HepG2 (cell line): ENCODE results near the gene MUSK. TPM values are rescaled to one million over a fixed set of nuclear protein-coding genes. Genes with fewer than 3 reads are reported as not detected.

Experiments
- ATAC-seq: fragments of 200-7000 bp; cut with Tn5 transposase; 3 replicates; pipeline ENCODE4 v1.9.1; 2020; ENCODE audit warnings: mild to moderate bottlenecking, moderate library complexity
- BruUV-seq: library from RNA; stranded (reverse); fragments of 400-500 nt; replicated peaks from 2 replicates; lab custom pipeline; 2021; lab: Mats Ljungman, UMichigan
- CTCF ChIA-PET: fragments of 300-600 bp; formaldehyde crosslinking; extraction: SDS; loops from one replicate; lab custom pipeline; 2021; ENCODE audit warnings: low total read pairs, inconsistent platforms, low intra/inter-chr PET ratio; lab: Yijun Ruan, JAX
- POLR2A ChIA-PET: fragments of 350-600 bp; sonication (Branson Sonifier 250); formaldehyde crosslinking; loops from one replicate; lab custom pipeline; 2020; ENCODE audit warnings: antibody characterized with exemption, inconsistent platforms; lab: Yijun Ruan, JAX
- DNase-seq: peaks from one replicate; pipeline ENCODE4 v3.0.0-alpha.2; 2015; ENCODE audit warnings: low spot score
- FAIRE-seq: peaks from 3 replicates; lab custom pipeline; 2011; peaks lifted over from hg19 to GRCh38; lab: Jason Lieb, UNC
- H2AFZ ChIP-seq: one replicate; pipeline ENCODE4 v1.6.1; 2011; ENCODE audit warnings: low read length, inconsistent platforms
- H3K27ac ChIP-seq: fragments of 300-600 bp; 3 replicates; pipeline ENCODE4 v1.8.0; 2011; ENCODE audit warnings: mixed run types, mild to moderate bottlenecking, mixed read lengths, low read length, inconsistent platforms; ENCODE audit not compliant: insufficient read depth; ENCODE audit errors: extremely low read length
- H3K27me3 ChIP-seq, 2 experiments: fragments of 200-600 bp in 1 of 2; 2 replicates in 1 of 2; 3 replicates in 1 of 2; pipeline versions ENCODE4 v1.6.0 to v1.8.0; 2011; ENCODE audit warnings: low read length in 2 of 2, mild to moderate bottlenecking in 2 of 2, moderate library complexity in 2 of 2, inconsistent platforms in 1 of 2; ENCODE audit not compliant: insufficient read depth in 2 of 2, control insufficient read depth in 1 of 2
- H3K36me3 ChIP-seq, 2 experiments: fragments of 200-600 bp in 1 of 2; replicated peaks in 1 of 2; 2 replicates in 1 of 2; 3 replicates in 1 of 2; pipeline versions ENCODE4 v1.5.1 to v1.8.0; 2011; ENCODE audit warnings: low read length in 2 of 2, inconsistent platforms in 1 of 2; ENCODE audit not compliant: insufficient read depth in 2 of 2, control insufficient read depth in 1 of 2
- H3K4me1 ChIP-seq: 2 replicates; pipeline ENCODE4 v1.5.1; 2012; ENCODE audit warnings: low read length, inconsistent platforms; ENCODE audit not compliant: insufficient read depth
- H3K4me2 ChIP-seq: 2 replicates; pipeline ENCODE4 v1.6.0; 2011; ENCODE audit warnings: low read depth, low read length, inconsistent platforms
- H3K4me3 ChIP-seq, 3 experiments: fragments of 200-600 bp in 1 of 3; sonication (generic), shearing (Covaris generic) in 1 of 3; replicated peaks in 1 of 3; 2 replicates each; pipeline ENCODE4 v1.5.1; 2011 to 2016; ENCODE audit warnings: low read length in 3 of 3, inconsistent platforms in 2 of 3, low read depth in 2 of 3, mild to moderate bottlenecking in 2 of 3, control low read depth in 1 of 3, mixed read lengths in 1 of 3; ENCODE audit not compliant: insufficient read depth in 1 of 3
- H3K79me2 ChIP-seq: one replicate; pipeline ENCODE4 v1.6.1; 2011; ENCODE audit warnings: low read length, inconsistent platforms; ENCODE audit not compliant: insufficient read depth
- H3K9ac ChIP-seq: 2 replicates; pipeline ENCODE4 v1.6.0; 2011; ENCODE audit warnings: mild to moderate bottlenecking, low read depth, low read length, inconsistent platforms; ENCODE audit not compliant: insufficient read depth
- H3K9me3 ChIP-seq: 2 replicates; pipeline ENCODE4 v1.5.1; 2012; ENCODE audit warnings: mild to moderate bottlenecking, low read length
- H4K20me1 ChIP-seq: 2 replicates; pipeline ENCODE4 v1.6.0; 2011; ENCODE audit warnings: inconsistent platforms, mild to moderate bottlenecking, low read length, moderate library complexity; ENCODE audit not compliant: insufficient read depth
- ATF2 ChIP-seq: sonication (generic); formaldehyde crosslinking; IDR thresholded peaks from 2 replicates; pipeline ENCODE4 v1.4.0; 2020; ENCODE audit warnings: missing genetic modification reagents
- CBFB ChIP-seq: sonication (generic); formaldehyde crosslinking; IDR thresholded peaks from 2 replicates; pipeline ENCODE4 v1.4.0; 2020; ENCODE audit warnings: missing genetic modification reagents
- GLMP ChIP-seq: sonication (generic); formaldehyde crosslinking; IDR thresholded peaks from 2 replicates; pipeline ENCODE4 v1.9.0; 2021; ENCODE audit warnings: missing genetic modification reagents, mild to moderate bottlenecking, borderline replicate concordance
- KMT2B ChIP-seq: IDR thresholded peaks from 2 replicates; pipeline ENCODE4 v1.6.1; 2016; ENCODE audit warnings: missing genetic modification reagents, missing compliant biosample characterization
- PBX3 ChIP-seq: sonication (generic); formaldehyde crosslinking; IDR thresholded peaks from 2 replicates; pipeline ENCODE4 v1.8.1; 2023; ENCODE audit warnings: missing genetic modification reagents, inconsistent platforms, borderline replicate concordance
- SIX4 ChIP-seq: sonication (generic); formaldehyde crosslinking; IDR thresholded peaks from 2 replicates; pipeline ENCODE4 v1.4.0; 2020; ENCODE audit warnings: missing genetic modification reagents
- TCF7L2 ChIP-seq: IDR thresholded peaks from 2 replicates; pipeline ENCODE4 v1.6.1; 2011; ENCODE audit warnings: mild to moderate bottlenecking, low read depth, low read length, moderate library complexity
- ZNF10 ChIP-seq: sonication (generic); formaldehyde crosslinking; IDR thresholded peaks from 2 replicates; pipeline ENCODE4 v1.4.0; 2020; ENCODE audit warnings: mild to moderate bottlenecking, low read depth, missing genetic modification reagents, borderline replicate concordance
- ZNF20 ChIP-seq: sonication (generic); formaldehyde crosslinking; IDR thresholded peaks from 2 replicates; pipeline ENCODE4 v1.4.0; 2020; ENCODE audit warnings: mild to moderate bottlenecking, moderate library complexity, missing genetic modification reagents
- ZNF251 ChIP-seq: sonication (generic); formaldehyde crosslinking; IDR thresholded peaks from 2 replicates; pipeline ENCODE4 v1.9.0; 2021; ENCODE audit warnings: mild to moderate bottlenecking, missing genetic modification reagents
- ZNF318 ChIP-seq: sonication (generic); formaldehyde crosslinking; IDR thresholded peaks from 2 replicates; pipeline ENCODE4 v1.4.0; 2020; ENCODE audit warnings: mild to moderate bottlenecking, missing genetic modification reagents
- ZNF350 ChIP-seq: sonication (generic); formaldehyde crosslinking; IDR thresholded peaks from 2 replicates; pipeline ENCODE4 v1.4.0; 2020; ENCODE audit warnings: mild to moderate bottlenecking, low read depth, missing genetic modification reagents, borderline replicate concordance
- ZNF720 ChIP-seq: sonication (generic); formaldehyde crosslinking; IDR thresholded peaks from 2 replicates; pipeline ENCODE4 v1.4.0; 2020; ENCODE audit warnings: missing genetic modification reagents
- WGBS: methylation state at CpG from one replicate; pipeline ENCODE4 v1.1.6; 2017; ENCODE audit warnings: low lambda C conversion rate; 5-methylcytosine and 5-hydroxymethylcytosine counted together
- in situ Hi-C: cut with HindIII; loops from 2 replicates; pipeline ENCODE4 v1.10.0; 2017; ENCODE audit warnings: low pct_unique_long_range_greater_than_20kb; ENCODE audit not compliant: extremely low pct_ligation_motif_present
- intact Hi-C: fragments of 100-400 bp; cut with micrococcal nuclease; formaldehyde crosslinking; loops from one replicate; pipeline ENCODE4 v1.10.0; 2022; ENCODE audit not compliant: unreplicated experiment
- polyA plus RNA-seq, 8 experiments: library from polyadenylated mRNA; depleted of rRNA in 3 of 8; stranded (reverse) in 7 of 8; unstranded in 1 of 8; fragments of >200 nt; fragmentation: Illumina TruSeq in 4 of 8; extraction: Trizol in 4 of 8; gene quantifications; 2 replicates each; pipeline versions ENCODE4 v1.2.1 to v1.2.3, GENCODE V29; 2011 to 2016; ENCODE audit warnings: low read depth in 4 of 8, missing spikeins in 1 of 8, mixed read lengths in 1 of 8; ENCODE audit not compliant: insufficient read depth in 1 of 8
- total RNA-seq, 5 experiments: library from RNA; depleted of rRNA; stranded (reverse); fragments of >200 nt; fragmentation: Illumina TruSeq; extraction: Trizol; gene quantifications; 2 replicates each; pipeline ENCODE4 v1.2.3, GENCODE V29; 2016; ENCODE audit warnings: low read depth in 1 of 5

The MUSK gene
- total and polyA plus RNA-seq, 2 of the 13 experiments (the other 11 are each of a cell fraction or from before 2014, with no cell fraction given), result not detected

- no peak overlapping the region for H3K4me3 ChIP-seq
- no peak overlapping the region for H3K27ac ChIP-seq
- no peaks in the 10 kb centered on the region for H3K27me3 ChIP-seq
- H3K4me1 ChIP-seq, result no peaks in the 10 kb centered on the region
- no TSS peak for BruUV-seq
- no peak overlapping the region for H2AFZ ChIP-seq
- H3K9ac ChIP-seq, result no peak overlapping the region
- ATAC-seq, result no peak
- no peak for DNase-seq
- H3K9me3 ChIP-seq, result no peaks in the 10 kb centered on the region
- no peaks in the 10 kb centered on the region for H4K20me1 ChIP-seq
- ChIA-PET POLR2A (no interaction called here), CTCF (no interaction called here)
- H3K36me3 ChIP-seq, result no peaks in the 10 kb centered on the region
- no peaks in the 10 kb centered on the region for H3K79me2 ChIP-seq
- no peak for FAIRE-seq
- intact Hi-C loops, result no loop called here
- no peak overlapping the region for H3K4me2 ChIP-seq
- WGBS, result 3% methylated on average over 2 of the region's 2 CpGs
- in situ Hi-C loops, result loop anchor here (25.0 kb wide), 1 partner anchor 96 kb away; no protein-coding TSS in a partner anchor
- TF ChIP-seq SIX4 (CRISPR knock-in tag), result no peak
- no peak for TF ChIP-seq ZNF10 (CRISPR knock-in tag)
- TF ChIP-seq ZNF350, result no peak
- no peak for TF ChIP-seq ZNF20 (CRISPR knock-in tag)
- TF ChIP-seq ATF2 (CRISPR knock-in tag), result no peak
- TF ChIP-seq TCF7L2, result no peak
- no peak for TF ChIP-seq CBFB (CRISPR knock-in tag)
- no peak for TF ChIP-seq KMT2B (CRISPR knock-in tag)
- TF ChIP-seq ZNF720 (CRISPR knock-in tag), result no peak
- TF ChIP-seq PBX3 (CRISPR knock-in tag), result no peak
- TF ChIP-seq ZNF318 (CRISPR knock-in tag), result no peak
- no peak for TF ChIP-seq ZNF251 (CRISPR knock-in tag)
- no peak for TF ChIP-seq GLMP (CRISPR knock-in tag)
These were observed 97.3 kb downstream of the MUSK start for GRCh38 chr9:110765926-110766325.
